GM18907 (cell line): ENCODE measurements around the gene EIF5A.

Experiments used
- ATAC-seq: cut with Tn5 transposase; IDR thresholded peaks from one replicate; pipeline ENCODE4 v1.9.1; 2021; ENCODE audit warnings: mild to moderate bottlenecking, moderate library complexity; ENCODE audit not compliant: unreplicated experiment

Gene EIF5A

GRCh38 chr17:7284911-7285310, 22.5 kb upstream of the EIF5A start:
- no peak for ATAC-seq

- no peak for ATAC-seq
Observed at GRCh38 chr17:7285679-7286078, 21.7 kb upstream of the EIF5A start.

- ATAC-seq, result no peak
Observed at GRCh38 chr17:7289256-7290032, 18.0 kb upstream of the EIF5A start.

- ATAC-seq, result no peak
Observed at GRCh38 chr17:7290166-7290565, 17.3 kb upstream of the EIF5A start.

- no peak for ATAC-seq
Observed at GRCh38 chr17:7290685-7291084, 16.7 kb upstream of the EIF5A start.

- no peak for ATAC-seq
Observed at GRCh38 chr17:7292194-7292593, 15.2 kb upstream of the EIF5A start.

- no peak for ATAC-seq
Observed at GRCh38 chr17:7292729-7293128, 14.7 kb upstream of the EIF5A start.

GRCh38 chr17:7293159-7293558, 14.3 kb upstream of the EIF5A start:
- ATAC-seq, result no peak

GRCh38 chr17:7293816-7294613, 13.4 kb upstream of the EIF5A start:
- no peak for ATAC-seq

GRCh38 chr17:7294614-7295153, 12.7 kb upstream of the EIF5A start, which contains the start of gene YBX2:
YBX2 (minus strand) TSS chr17:7294639; CDS start chr17:7294500, 139 bp downstream.
- ATAC-seq, result no peak

GRCh38 chr17:7295230-7296180, 11.9 kb upstream of the EIF5A start:
- no peak for ATAC-seq

- peak; percentile 47 for ATAC-seq
Observed at GRCh38 chr17:7296189-7296861, 11.1 kb upstream of the EIF5A start.

GRCh38 chr17:7304179-7304578, 3.2 kb upstream of the EIF5A start:
- no peak for ATAC-seq

GRCh38 chr17:7307686-7308624, 527 bp downstream of the EIF5A start:
- no peak for ATAC-seq

- ATAC-seq, result peak; percentile 25
Observed at GRCh38 chr17:7308625-7309433, 1.4 kb downstream of the EIF5A start.

GRCh38 chr17:7309628-7310027, 2.2 kb downstream of the EIF5A start:
- no peak for ATAC-seq

GRCh38 chr17:7311110-7311705, 3.8 kb downstream of the EIF5A start:
- ATAC-seq, result no peak
